ENCODE data around the gene MYO5B.
"Not testable (repeated sequence)": the region's sequence is repeated elsewhere in the genome, so short reads cannot be mapped to it uniquely, and the experiment has no call there.

The MYO5B gene

GRCh38 chr18:50094786-50095185 is 100.2 kb downstream of the MYO5B start:
- DNase-seq = not testable (repeated sequence)

GRCh38 chr18:50094221-50094773 is 100.7 kb downstream of the MYO5B start:
- no peak for DNase-seq

GRCh38 chr18:50093366-50094064 is 101.4 kb downstream of the MYO5B start:
- DNase-seq = no peak

GRCh38 chr18:50092245-50092805 is 102.6 kb downstream of the MYO5B start:
- no peak for DNase-seq

- no peak for DNase-seq
These were observed 103.3 kb downstream of the MYO5B start for GRCh38 chr18:50091509-50092244.

- DNase-seq = no peak
These were observed 104.3 kb downstream of the MYO5B start for GRCh38 chr18:50090370-50091312.

- DNase-seq = no peak
These were observed 105.2 kb downstream of the MYO5B start for GRCh38 chr18:50089702-50090101.

GRCh38 chr18:50083708-50084107 is 111.2 kb downstream of the MYO5B start:
- DNase-seq = no peak

- no peak for DNase-seq
These were observed 113.9 kb downstream of the MYO5B start for GRCh38 chr18:50080932-50081560.

- DNase-seq = no peak
These were observed 114.6 kb downstream of the MYO5B start for GRCh38 chr18:50080316-50080715.

GRCh38 chr18:50079571-50080295 is 115.2 kb downstream of the MYO5B start:
- no peak for DNase-seq

GRCh38 chr18:50076277-50076676 is 118.7 kb downstream of the MYO5B start:
- no peak for DNase-seq

- DNase-seq = no peak
These were observed 119.2 kb downstream of the MYO5B start for GRCh38 chr18:50075772-50076171.

- DNase-seq = no peak
These were observed 120.5 kb downstream of the MYO5B start for GRCh38 chr18:50074404-50074803.

- no peak for DNase-seq
These were observed 121.6 kb downstream of the MYO5B start for GRCh38 chr18:50073319-50073718.

GRCh38 chr18:50072146-50072545 is 122.8 kb downstream of the MYO5B start:
- no peak for DNase-seq

- no peak for DNase-seq
These were observed 123.5 kb downstream of the MYO5B start for GRCh38 chr18:50071397-50071796.

GRCh38 chr18:50069422-50069821 is 125.5 kb downstream of the MYO5B start:
- no peak for DNase-seq

- DNase-seq = no peak
These were observed 129.4 kb downstream of the MYO5B start for GRCh38 chr18:50065527-50065926.

GRCh38 chr18:50065039-50065438 is 129.9 kb downstream of the MYO5B start:
- no peak for DNase-seq

GRCh38 chr18:50061876-50062517 is 132.9 kb downstream of the MYO5B start:
- DNase-seq = no peak

Data from fibroblast of upper back skin (primary cell).